HL-60/S4 treated with retinoic acid at 250 ng/mL for 4 days and 3 days (cell line): ENCODE results near the gene RASGEF1B.

Experiments used
- in situ Hi-C: fragments of 300-500 bp; cut with MboI; formaldehyde crosslinking; loops from 2 replicates; pipeline ENCODE4 v1.7.0; 2022; ENCODE audit warnings: low sequenced_read_pairs

Gene RASGEF1B

DNA sequence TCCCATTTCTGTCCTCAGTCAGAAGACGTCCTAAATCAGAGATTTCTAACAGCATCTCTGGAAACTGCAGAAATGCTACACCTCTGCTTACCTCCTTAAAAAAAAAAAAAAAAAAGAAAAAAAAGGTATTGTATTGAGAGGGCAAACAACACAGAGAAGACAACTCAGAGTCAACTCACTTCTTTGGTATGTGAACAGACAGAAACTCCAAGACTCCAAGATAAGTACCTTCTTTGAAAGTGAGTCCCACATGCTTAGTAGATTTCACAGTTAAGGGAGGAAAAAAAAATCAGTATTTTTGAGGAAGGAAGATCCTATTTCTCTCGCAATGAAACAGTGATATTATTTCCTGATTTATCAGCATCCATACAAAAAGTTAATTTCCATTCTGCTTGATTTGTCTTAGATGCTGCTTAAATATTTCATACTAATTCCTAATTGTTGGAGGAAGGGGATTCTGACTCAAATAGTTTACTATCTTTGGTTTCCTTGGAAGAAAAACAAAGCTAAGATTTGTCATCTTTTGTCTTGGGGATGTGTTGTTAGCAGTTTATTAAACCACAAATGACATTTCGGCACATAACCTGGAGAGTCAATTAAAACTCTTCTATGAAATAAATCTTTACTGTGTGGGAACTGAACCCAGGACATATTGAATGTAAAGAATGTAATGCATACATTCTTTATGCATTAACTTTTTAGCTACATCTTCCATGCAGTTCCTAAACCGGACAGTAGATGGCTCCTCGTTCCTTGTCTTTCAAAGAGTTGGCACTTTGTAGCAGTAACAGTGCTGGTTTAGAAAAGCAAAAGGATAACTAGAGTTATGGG, 4.7 kb downstream of the RASGEF1B start:
- in situ Hi-C loops: loop anchor here (10.0 kb wide), 1 partner anchor 368 kb away; no protein-coding TSS in a partner anchor

DNA sequence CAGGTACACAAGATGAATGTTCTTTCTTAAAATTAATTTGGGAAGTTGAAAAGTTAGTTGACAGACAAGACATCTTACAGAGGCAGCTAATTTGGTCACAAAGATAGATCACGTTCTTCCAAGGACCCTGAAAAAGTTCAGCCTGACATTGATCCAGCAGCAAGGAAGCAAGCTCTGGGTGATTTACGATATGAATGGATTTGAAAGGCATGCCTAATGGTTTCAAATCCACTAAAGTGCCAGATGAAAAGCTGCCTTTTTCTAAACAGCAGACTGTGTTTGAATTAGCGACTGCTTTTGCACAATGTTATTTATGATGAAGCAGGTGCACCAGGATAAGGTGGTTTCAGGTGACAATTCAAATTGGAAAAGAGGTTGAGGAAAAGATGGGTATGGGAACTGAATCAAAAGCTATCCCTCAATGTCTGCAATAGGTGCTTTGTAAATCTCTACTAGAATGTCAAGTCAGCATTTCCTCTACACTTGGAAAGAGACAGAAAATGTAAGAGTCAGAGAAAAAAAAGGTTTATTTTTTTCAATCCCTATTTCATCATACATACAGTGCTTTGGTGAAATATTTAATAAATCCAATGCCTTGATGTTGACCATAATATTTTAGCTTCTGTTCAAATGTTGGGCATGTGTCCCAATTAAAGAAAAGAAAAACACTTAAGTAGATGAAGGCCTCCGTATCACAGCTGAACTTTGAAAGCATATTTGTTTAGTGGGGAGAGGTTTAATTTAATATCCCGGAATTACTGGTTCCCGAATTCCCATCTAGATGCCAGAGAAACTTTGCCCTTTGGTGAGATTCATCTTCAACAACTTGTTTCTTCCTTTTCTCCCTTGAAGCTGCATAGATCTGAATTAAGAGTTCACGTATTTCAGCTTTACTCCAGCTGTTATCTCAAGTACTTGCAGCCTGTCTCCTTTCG, 6.0 kb downstream of the RASGEF1B start:
- in situ Hi-C loops: loop anchor here (10.0 kb wide), 1 partner anchor 369 kb away; no protein-coding TSS in a partner anchor

DNA sequence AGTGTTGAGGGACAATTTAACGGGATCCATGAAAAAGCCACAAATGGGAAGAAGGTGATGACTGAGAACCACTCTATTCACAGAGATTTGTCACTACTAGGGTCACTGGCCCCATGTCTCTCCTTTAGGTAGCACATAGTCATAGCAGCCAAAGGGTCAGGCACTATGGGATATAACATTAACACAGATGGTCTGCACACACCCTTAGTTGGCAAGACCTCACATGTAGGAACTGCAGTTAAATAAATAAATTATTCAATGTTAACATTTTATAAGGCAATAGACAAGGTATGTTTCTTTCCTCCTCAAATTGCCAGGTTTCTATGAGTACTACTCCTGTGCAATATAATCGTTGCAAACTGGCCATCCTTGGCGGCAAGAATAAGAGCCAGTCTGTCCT, 10.9 kb downstream of the RASGEF1B start:
- in situ Hi-C loops: loop anchor here (10.0 kb wide), 1 partner anchor 374 kb away; no protein-coding TSS in a partner anchor

DNA sequence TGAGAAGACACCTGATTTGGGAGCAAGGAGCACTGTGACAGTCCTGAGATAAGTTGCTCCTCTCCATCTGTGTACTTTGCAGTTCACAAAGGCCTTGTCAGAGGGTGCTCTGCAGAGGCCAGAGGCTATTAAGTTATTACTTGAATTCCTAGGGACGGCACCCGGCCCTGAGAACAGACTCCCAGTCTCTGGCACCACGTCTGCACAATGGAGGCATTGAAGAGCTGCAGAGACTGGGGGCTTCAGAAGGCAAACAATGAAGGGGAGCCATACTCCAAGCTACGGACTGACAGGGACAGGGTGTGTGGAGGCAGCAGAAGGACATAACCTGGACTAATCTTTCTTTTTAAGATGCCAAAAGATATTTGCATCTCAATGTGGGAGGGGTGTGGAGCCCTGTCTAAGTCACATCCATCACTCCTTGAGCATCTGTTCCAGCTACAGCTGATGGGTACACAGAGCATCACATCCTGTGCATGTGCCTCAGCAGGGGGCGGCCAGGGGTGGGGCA, 11.5 kb downstream of the RASGEF1B start:
- in situ Hi-C loops: loop anchor here (10.0 kb wide), 1 partner anchor 375 kb away; no protein-coding TSS in a partner anchor

DNA sequence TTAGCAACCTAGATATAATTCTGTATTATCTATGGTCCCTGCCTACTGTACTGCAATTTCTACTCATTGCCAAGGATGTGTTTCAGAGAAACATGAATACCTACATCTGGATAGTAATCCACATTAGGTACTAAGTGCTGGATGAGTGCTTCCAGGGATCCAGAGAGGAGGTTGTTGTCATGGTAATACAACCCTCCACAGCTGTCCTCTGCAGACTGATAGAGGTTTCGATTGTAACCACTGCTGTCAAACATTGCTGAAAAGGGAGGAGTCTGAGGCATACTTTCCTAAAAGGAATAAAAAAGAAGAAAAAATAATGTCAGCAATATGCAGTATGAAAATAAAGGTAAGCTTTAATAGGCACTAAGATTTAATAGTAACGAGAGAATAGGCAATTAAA, 12.5 kb downstream of the RASGEF1B start:
- in situ Hi-C loops: no loop called here

GRCh38 chr4:81457921-81458520, 13.7 kb downstream of the RASGEF1B start:
- in situ Hi-C loops: no loop called here

GRCh38 chr4:81457345-81457744, 14.4 kb downstream of the RASGEF1B start:
- in situ Hi-C loops: no loop called here

DNA sequence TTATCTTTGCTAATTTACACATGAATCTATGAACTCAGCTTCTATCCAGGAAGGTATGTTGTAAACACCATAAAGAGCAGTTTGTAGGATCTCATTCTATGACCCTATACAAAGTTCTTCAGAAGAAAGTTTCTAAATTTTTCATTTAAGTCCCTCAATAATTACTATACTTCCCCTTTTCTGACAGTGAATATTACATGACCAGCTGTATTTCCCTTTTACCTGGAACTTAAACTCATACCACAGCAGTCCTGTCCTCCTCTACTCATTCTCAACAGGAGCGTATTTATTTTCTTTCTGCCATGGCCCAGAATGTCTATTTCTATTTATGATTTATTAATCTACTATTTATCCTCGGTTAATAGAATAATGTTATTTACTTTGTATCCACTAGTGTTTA, 15.8 kb downstream of the RASGEF1B start:
- in situ Hi-C loops: no loop called here

GRCh38 chr4:81454948-81455347, 16.8 kb downstream of the RASGEF1B start:
- in situ Hi-C loops: no loop called here

GRCh38 chr4:81454499-81454898, 17.2 kb downstream of the RASGEF1B start:
- in situ Hi-C loops: no loop called here

DNA sequence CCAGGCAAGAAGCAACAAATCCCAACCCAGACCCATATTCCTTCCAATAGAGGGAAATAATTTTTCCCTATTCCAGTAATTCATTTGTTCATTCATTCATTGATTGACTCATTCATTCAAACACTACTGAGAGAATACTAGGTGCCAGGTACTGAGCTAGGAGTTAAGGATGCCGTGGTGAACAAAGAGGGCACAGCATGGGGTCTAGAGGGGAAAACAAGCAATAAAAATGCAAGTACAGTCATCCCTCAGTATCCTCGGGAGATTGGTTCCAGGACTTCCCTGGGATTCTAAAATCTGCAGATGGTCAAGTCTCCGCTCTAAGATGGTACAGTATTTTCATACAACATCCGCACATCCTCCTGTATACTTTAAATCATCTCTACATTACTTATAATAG, 18.7 kb downstream of the RASGEF1B start:
- in situ Hi-C loops: no loop called here

DNA sequence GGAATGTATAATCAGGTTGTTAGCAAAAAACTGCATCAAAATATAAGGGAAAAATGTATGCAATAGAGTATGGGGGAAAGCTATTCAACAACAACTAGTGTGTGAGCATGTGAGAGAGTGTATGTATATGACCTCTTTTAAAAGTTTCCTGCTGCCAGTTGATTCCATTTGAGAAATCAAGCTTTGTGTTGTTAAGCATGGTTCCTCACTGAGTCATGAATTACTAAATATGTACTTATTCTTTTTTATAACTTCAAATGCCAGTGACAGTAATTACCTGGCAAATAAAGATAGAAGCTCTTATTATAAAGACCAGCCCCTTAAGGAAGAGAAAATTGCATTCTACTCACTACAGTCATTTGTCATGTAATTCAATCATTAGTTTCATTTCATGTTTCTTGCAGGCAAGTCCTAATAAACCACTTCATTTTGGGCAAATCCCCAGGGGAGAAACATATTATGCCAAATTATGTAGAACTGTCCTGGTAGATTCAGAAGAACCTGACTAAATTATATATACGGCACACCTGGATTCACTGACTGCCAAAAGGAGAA, 19.2 kb downstream of the RASGEF1B start:
- in situ Hi-C loops: no loop called here

GRCh38 chr4:81449015-81449414, 22.7 kb downstream of the RASGEF1B start:
- in situ Hi-C loops: no loop called here

DNA sequence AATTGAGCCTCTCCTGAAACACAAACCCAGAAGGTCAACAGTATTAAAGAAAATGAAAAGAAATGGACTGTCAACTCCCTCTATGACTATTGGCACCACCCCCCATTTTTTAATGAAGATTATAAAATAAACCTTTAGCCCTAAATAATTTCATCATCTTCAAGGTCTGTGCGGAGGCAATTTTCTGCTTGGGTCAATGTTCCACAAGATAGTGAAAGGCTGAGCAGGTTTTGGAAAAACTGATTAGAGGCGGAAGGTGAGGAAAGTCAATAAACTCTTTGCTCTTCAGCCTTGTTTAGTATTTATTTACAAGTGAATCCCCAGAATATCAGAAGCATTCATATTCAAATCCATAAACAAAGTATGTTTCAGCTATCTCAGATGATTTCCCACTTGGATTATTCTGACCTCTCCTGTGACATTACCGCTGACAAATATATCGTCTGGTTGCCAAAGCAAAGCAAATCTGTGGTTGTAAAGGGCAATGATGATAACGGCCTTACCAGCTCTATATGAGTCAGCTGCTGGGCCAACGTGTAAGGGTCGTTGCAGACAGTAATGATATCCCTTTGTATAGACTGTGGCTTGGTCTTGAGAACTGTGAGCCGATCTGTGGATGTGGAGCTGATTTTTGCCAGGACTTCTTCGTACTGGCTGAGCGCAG, 24.0 kb downstream of the RASGEF1B start:
- in situ Hi-C loops: no loop called here

DNA sequence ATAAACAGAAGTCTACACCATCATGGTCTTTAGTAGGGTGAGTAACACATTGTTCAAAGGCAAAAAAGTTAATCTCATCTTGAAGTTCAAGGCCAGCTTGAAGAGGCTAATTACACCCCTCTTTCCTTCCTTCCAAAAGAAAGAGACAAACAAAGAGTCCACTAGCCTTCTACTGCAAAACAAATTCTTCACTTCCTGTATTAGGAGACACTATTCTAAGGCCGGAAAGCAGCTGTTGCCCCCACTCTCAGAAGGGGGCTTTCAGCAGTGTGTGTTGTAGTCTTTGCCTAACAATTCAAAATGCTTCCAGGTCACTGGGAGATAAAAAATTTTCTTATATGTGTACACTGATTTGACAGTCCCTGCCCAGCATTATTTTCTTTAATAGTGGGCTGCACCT, 25.1 kb downstream of the RASGEF1B start:
- in situ Hi-C loops: no loop called here

- in situ Hi-C loops: no loop called here
Observed at GRCh38 chr4:81445196-81445595, 26.5 kb downstream of the RASGEF1B start.

DNA sequence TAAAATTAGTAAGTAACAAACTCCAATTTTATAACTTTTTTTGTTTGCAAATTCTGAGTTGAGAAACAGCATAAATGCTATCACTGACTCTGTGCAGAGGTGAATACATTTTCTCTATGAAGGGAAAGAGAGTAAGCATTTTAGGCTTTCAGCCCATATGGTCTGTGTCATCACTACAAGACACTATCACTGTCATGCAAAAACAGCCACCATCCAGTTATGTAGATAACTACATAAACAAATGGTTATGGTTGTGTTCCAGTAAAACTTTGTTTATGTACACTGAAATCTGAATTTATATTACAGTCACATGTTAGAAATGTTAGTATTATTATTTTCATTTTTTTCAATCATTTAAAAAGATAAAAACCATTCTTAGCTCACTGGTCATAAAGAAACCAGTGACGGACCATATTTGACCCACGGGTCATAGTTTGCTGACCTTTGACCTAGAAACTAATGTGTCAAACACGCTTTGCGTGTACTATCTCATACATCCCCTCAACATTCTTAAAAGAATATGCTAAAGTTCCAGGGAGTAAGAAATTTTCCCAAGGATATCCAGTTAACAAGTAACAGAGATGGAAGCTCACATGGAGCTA, 29.1 kb downstream of the RASGEF1B start:
- in situ Hi-C loops: no loop called here

GRCh38 chr4:81440949-81441348, 30.8 kb downstream of the RASGEF1B start:
- in situ Hi-C loops: no loop called here

DNA sequence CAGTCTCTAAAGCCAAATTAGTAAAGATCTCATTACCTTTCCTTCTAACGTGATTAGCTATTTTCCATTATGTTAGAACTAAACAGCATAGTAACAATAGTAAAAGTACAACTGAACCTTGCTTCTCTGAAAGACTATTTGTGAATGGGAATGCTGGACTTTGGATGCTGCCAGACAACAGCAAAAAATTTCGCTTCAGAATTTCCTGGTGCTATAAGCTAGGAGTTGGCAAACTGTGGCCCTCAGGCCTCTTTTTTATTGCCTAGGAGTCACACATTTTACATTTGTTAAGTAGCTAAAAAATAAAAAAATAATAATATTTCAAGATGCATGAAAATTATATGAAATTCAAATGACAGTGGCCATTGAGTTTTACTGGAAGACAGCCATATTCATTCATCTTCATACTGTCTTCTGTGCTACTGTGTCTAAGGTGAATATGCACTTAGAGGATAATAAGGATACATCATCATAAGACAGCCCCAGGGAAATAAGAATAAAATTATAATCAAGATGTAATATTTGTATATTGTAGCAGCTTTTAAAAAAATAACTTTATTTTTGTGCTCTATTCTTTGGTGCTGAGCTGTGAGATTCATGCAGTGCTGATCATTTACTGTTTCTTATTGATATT, 34.6 kb downstream of the RASGEF1B start:
- in situ Hi-C loops: no loop called here
